ENCODE data around the gene NBR1.

- TF ChIP-seq, protein P1, sequence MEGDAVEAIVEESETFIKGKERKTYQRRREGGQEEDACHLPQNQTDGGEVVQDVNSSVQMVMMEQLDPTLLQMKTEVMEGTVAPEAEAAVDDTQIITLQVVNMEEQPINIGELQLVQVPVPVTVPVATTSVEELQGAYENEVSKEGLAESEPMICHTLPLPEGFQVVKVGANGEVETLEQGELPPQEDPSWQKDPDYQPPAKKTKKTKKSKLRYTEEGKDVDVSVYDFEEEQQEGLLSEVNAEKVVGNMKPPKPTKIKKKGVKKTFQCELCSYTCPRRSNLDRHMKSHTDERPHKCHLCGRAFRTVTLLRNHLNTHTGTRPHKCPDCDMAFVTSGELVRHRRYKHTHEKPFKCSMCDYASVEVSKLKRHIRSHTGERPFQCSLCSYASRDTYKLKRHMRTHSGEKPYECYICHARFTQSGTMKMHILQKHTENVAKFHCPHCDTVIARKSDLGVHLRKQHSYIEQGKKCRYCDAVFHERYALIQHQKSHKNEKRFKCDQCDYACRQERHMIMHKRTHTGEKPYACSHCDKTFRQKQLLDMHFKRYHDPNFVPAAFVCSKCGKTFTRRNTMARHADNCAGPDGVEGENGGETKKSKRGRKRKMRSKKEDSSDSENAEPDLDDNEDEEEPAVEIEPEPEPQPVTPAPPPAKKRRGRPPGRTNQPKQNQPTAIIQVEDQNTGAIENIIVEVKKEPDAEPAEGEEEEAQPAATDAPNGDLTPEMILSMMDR (conservative IDR thresholded peaks at IDR 0.05): no peak
- TF ChIP-seq EZH2 (IDR thresholded peaks at IDR 0.05; ENCODE audit: low read depth): no peak
These were observed 29.1 kb downstream of the NBR1 start for GRCh38 chr17:43200127-43200526.
